K562 (cell line): Measurements from ENCODE around the gene GLIS2. TPM values are rescaled to one million over a fixed set of nuclear protein-coding genes. Genes with fewer than 3 reads are reported as not detected.

ENCODE experiments used
- ATF3 ChIP-seq, 2 experiments: fragments of 450-650 bp in 1 of 2; sonication (generic) in 1 of 2; formaldehyde crosslinking in 1 of 2; IDR thresholded peaks in 1 of 2; conservative IDR thresholded peaks in 1 of 2; 2 replicates each; pipeline versions ENCODE4 v1.6.1 to v1.8.1; 2016 to 2023; ENCODE audit warnings: mild to moderate bottlenecking in 2 of 2, moderate library complexity in 2 of 2, inconsistent platforms in 1 of 2, missing genetic modification reagents in 1 of 2
- CBX3 ChIP-seq, 2 experiments: IDR thresholded peaks; 1 replicate in 1 of 2; 2 replicates in 1 of 2; pipeline ENCODE4 v1.6.1; 2012; ENCODE audit warnings: inconsistent platforms in 2 of 2, low read length in 2 of 2, borderline replicate concordance in 1 of 2, control low read depth in 1 of 2
- CEBPG ChIP-seq, 3 experiments: fragments of 200-800 bp in 1 of 3; sonication (Bioruptor generic) in 1 of 3; sonication (generic) in 1 of 3; formaldehyde crosslinking in 1 of 3; IDR thresholded peaks in 2 of 3; conservative IDR thresholded peaks in 1 of 3; 2 replicates each; pipeline versions ENCODE4 v1.6.1 to v1.8.0; 2016 to 2022; ENCODE audit warnings: missing compliant biosample characterization in 2 of 3, missing genetic modification characterization in 2 of 3, mild to moderate bottlenecking in 1 of 3, missing genetic modification reagents in 1 of 3
- CHAMP1 ChIP-seq: fragments of 450-650 bp; IDR thresholded peaks from 2 replicates; pipeline ENCODE4 v1.6.1; 2016; ENCODE audit warnings: mild to moderate bottlenecking
- FIP1L1 ChIP-seq: fragments of 200-400 bp; formaldehyde crosslinking; IDR thresholded peaks from 2 replicates; pipeline ENCODE4 v1.6.1; 2018; ENCODE audit warnings: mild to moderate bottlenecking, low read depth, low read length; ENCODE audit not compliant: poor library complexity, severe bottlenecking
- FOXK1 ChIP-seq: sonication (generic); formaldehyde crosslinking; IDR thresholded peaks from 2 replicates; pipeline ENCODE4 v1.8.0; 2022; ENCODE audit warnings: missing genetic modification reagents, mild to moderate bottlenecking, borderline replicate concordance
- GATA2 ChIP-seq: sonication (generic); formaldehyde crosslinking; IDR thresholded peaks from 2 replicates; pipeline ENCODE4 v1.4.0; 2020; ENCODE audit warnings: mild to moderate bottlenecking, missing genetic modification reagents
- GTF2F1 ChIP-seq: IDR thresholded peaks from 2 replicates; pipeline ENCODE4 v1.6.1; 2011; ENCODE audit warnings: low read depth, low read length, improper control_type of control experiment
- HDAC6 ChIP-seq: IDR thresholded peaks from 2 replicates; pipeline ENCODE4 v1.6.1; 2012; ENCODE audit warnings: low read depth, mild to moderate bottlenecking, control low read depth, inconsistent platforms, low read length, moderate library complexity
- KDM5B ChIP-seq: fragments of 200-600 bp; sonication (generic); IDR thresholded peaks from 2 replicates; pipeline ENCODE4 v1.6.1; 2012; ENCODE audit warnings: low read depth, mild to moderate bottlenecking, moderate library complexity, low read length, control low read depth, inconsistent platforms; ENCODE audit not compliant: insufficient replicate concordance
- MLLT1 ChIP-seq, 2 experiments: fragments of 450-650 bp; IDR thresholded peaks; 2 replicates each; pipeline ENCODE4 v1.6.1; 2016
- NFRKB ChIP-seq: fragments of 450-650 bp; IDR thresholded peaks from 2 replicates; pipeline ENCODE4 v1.6.1; 2016; ENCODE audit warnings: low read depth
- NR2F6 ChIP-seq: fragments of 450-650 bp; formaldehyde crosslinking; IDR thresholded peaks from 2 replicates; pipeline ENCODE4 v1.4.0; 2020; ENCODE audit warnings: mild to moderate bottlenecking
- RBM15 ChIP-seq: fragments of 200-400 bp; formaldehyde crosslinking; IDR thresholded peaks from 2 replicates; pipeline ENCODE4 v1.6.1; 2018; ENCODE audit warnings: mild to moderate bottlenecking, low read length, moderate library complexity; ENCODE audit not compliant: insufficient read depth
- SIN3B ChIP-seq: fragments of 450-650 bp; IDR thresholded peaks from 2 replicates; pipeline ENCODE4 v1.6.1; 2017; ENCODE audit warnings: low read depth, mild to moderate bottlenecking, moderate library complexity
- SMARCE1 ChIP-seq: fragments of 450-650 bp; IDR thresholded peaks from 2 replicates; pipeline ENCODE4 v1.7.1; 2016; ENCODE audit warnings: mild to moderate bottlenecking
- TBL1XR1 ChIP-seq, 2 experiments: IDR thresholded peaks; 2 replicates each; pipeline ENCODE4 v1.6.1; 2012; ENCODE audit warnings: improper control_type of control experiment in 2 of 2, low read length in 2 of 2, mild to moderate bottlenecking in 1 of 2
- ZBTB5 ChIP-seq: fragments of 450-650 bp; IDR thresholded peaks from 2 replicates; pipeline ENCODE4 v1.6.1; 2017; ENCODE audit warnings: antibody characterized with exemption
- ZNF239 ChIP-seq: fragments of 250-450 bp; sonication (Bioruptor Pico); IDR thresholded peaks from 2 replicates; pipeline ENCODE4 v1.4.0; 2020; ENCODE audit warnings: mild to moderate bottlenecking
- ZNF830 ChIP-seq: fragments of 250-450 bp; sonication (Bioruptor Pico); IDR thresholded peaks from 2 replicates; pipeline ENCODE4 v1.5.0; 2021; ENCODE audit warnings: mild to moderate bottlenecking
- polyA plus RNA-seq, 8 experiments: library from polyadenylated mRNA; depleted of rRNA in 4 of 8; stranded (reverse) in 5 of 8; unstranded in 3 of 8; fragments of >200 nt; fragmentation: Nextera tagmentation in 2 of 8; fragmentation: Illumina TruSeq in 1 of 8; extraction: Ambion mirVana in 2 of 8; extraction: Trizol in 1 of 8; gene quantifications; 2 replicates each; pipeline versions ENCODE4 v1.2.1 to v1.2.3, GENCODE V29; 2011 to 2014; ENCODE audit warnings: inconsistent platforms in 1 of 8, missing spikeins in 1 of 8
- total RNA-seq, 7 experiments: library from RNA; depleted of rRNA in 6 of 7; stranded (reverse); fragments of >200 nt in 6 of 7; fragmentation: Illumina TruSeq in 2 of 7; extraction: Trizol in 2 of 7; gene quantifications; 2 replicates each; pipeline versions ENCODE4 v1.2.1 to v1.2.3, GENCODE V29; 2011 to 2021; ENCODE audit warnings: low replicate concordance in 1 of 7

Gene GLIS2
- total and polyA plus RNA-seq, 9 of the 15 experiments (the other 6 are each of a cell fraction or from before 2014, with no cell fraction given) = 0.10 to 9.0 (median 0.57) TPM

GRCh38 chr16:4350365-4350786, 34.5 kb downstream of the GLIS2 start (continued):
- TF ChIP-seq GATA2 (no peak), ATF3 (IDR thresholded peaks at IDR 0.05) (0 out of 2 replicates have a peak, but pooled peaks have one; percentile 18), ATF3 (CRISPR knock-in tag; conservative IDR thresholded peaks at IDR 0.05) (no peak), FIP1L1 (no peak), CBX3 (IDR thresholded peaks at IDR 0.05; ENCODE audit: borderline replicate concordance in 1 of 2, low read length in 2 of 2) (no peak), TBL1XR1 (IDR thresholded peaks at IDR 0.05; ENCODE audit: low read length in 2 of 2) (no peak), SMARCE1 (peak; percentile 46; the same call in 1 of the 2 replicates), RBM15 (no peak), ZNF830 (no peak), GTF2F1 (no peak), ZNF239 (CRISPR knock-in tag) (no peak), CHAMP1 (no peak), FOXK1 (CRISPR knock-in tag) (no peak), MLLT1 (IDR thresholded peaks at IDR 0.05) (0 out of 4 replicates have a peak, but pooled peaks of 1 of the 2 experiments have one; percentile 49), HDAC6 (no peak), NR2F6 (CRISPR knock-in tag) (no peak), NFRKB (no peak), SIN3B (no peak), CEBPG (CRISPR knock-in tag; IDR thresholded peaks at IDR 0.05) (peak; percentile 84), CEBPG (tag; conservative IDR thresholded peaks at IDR 0.05 in 1 of 2, IDR thresholded peaks at IDR 0.05 in 1 of 2) (peak; percentile 69 to 79; a peak in 3 of 4 replicates), KDM5B (peak; percentile 14), ZBTB5 (no peak)
